ENCODE results near the gene SP8.

- TF ChIP-seq POLR2A (IDR thresholded peaks at IDR 0.05; ENCODE audit: low read length) (no peak), GATA1 (IDR thresholded peaks at IDR 0.05; ENCODE audit: low read depth, low read length) (no peak)
Measured at GRCh38 chr7:20794676-20795075, 8.0 kb upstream of the SP8 start.

Data from erythroblast (primary cell).